Prostate gland (tissue), 2 donors: ENCODE measurements around the gene FCHSD2.

Source experiments
- POLR2A ChIP-seq: fragments of 450-650 bp; IDR thresholded peaks from one replicate; pipeline ENCODE4 v1.6.1; 2016; ENCODE audit warnings: antibody characterized with exemption, mild to moderate bottlenecking
- POLR2AphosphoS5 ChIP-seq: sonication (generic); formaldehyde crosslinking; IDR thresholded peaks from one replicate; pipeline ENCODE4 v1.6.1; 2017; ENCODE audit warnings: antibody characterized with exemption
- TF ChIP-seq, protein P1 (sequence below), 4 experiments: fragments of 200-600 bp in 2 of 4; fragments of 450-650 bp in 2 of 4; sonication (generic) in 2 of 4; IDR thresholded peaks; 1 replicate in 3 of 4; 2 replicates in 1 of 4; pipeline ENCODE4 v1.5.1; 2016 to 2019; ENCODE audit warnings: antibody characterized with exemption in 4 of 4, mild to moderate bottlenecking in 2 of 4, moderate library complexity in 2 of 4

DNA sequence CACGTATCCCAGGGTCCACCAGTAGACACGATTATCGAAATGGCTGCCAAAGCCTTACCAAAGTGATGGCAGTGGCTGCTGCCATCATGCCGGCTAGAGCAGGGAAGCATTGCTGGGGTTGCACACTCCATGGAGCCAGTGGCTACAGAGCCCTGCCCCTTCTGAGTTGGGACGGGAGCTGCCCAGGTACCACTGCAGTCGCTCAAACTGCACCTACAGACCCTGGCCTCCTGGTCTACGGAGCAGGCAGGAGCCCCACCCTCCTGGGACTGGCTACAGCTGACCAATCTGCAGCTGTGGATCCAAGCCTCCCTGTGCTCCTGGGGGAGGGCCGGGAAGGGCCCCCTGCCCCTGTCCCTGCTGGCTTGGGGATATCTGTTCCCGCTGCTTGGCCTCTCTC is 216.5 kb downstream of the FCHSD2 start:
- TF ChIP-seq POLR2AphosphoS5 (no peak), POLR2A (no peak)
- TF ChIP-seq, protein P1, sequence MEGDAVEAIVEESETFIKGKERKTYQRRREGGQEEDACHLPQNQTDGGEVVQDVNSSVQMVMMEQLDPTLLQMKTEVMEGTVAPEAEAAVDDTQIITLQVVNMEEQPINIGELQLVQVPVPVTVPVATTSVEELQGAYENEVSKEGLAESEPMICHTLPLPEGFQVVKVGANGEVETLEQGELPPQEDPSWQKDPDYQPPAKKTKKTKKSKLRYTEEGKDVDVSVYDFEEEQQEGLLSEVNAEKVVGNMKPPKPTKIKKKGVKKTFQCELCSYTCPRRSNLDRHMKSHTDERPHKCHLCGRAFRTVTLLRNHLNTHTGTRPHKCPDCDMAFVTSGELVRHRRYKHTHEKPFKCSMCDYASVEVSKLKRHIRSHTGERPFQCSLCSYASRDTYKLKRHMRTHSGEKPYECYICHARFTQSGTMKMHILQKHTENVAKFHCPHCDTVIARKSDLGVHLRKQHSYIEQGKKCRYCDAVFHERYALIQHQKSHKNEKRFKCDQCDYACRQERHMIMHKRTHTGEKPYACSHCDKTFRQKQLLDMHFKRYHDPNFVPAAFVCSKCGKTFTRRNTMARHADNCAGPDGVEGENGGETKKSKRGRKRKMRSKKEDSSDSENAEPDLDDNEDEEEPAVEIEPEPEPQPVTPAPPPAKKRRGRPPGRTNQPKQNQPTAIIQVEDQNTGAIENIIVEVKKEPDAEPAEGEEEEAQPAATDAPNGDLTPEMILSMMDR (IDR thresholded peaks at IDR 0.05): no peak
